Right ventricle myocardium superior (tissue), 1 donor: ENCODE measurements around the gene SLC16A14. TPM values are rescaled to one million over a fixed set of nuclear protein-coding genes. Genes with fewer than 3 reads are reported as not detected.

Source experiments
- total RNA-seq: library from RNA; stranded (reverse); fragmentation: NEBNext Ultra II Directional; extraction: Animal tissue kit (Norgen Biotek cat#: 25700); gene quantifications from one replicate; pipeline ENCODE4 v1.2.1, GENCODE V29; 2021
- donor health status: DM: no; HTN: yes; CAD: no; lungs with severe emphysema.

Gene SLC16A14
- total RNA-seq, 1 donor from 2014 or later = 3.0 TPM

Other genes starting within 250 kb of the SLC16A14 start
- 164 TPM for gene TRIP12, start 146.9 kb downstream of the SLC16A14 start, total RNA-seq
- gene FBXO36, start 146.4 kb downstream of the SLC16A14 start, total RNA-seq = 0.65 TPM
- 8.6 TPM for gene SP110, start 151.1 kb upstream of the SLC16A14 start, total RNA-seq
- 0.56 TPM for gene SP140, start 156.8 kb upstream of the SLC16A14 start, total RNA-seq